SK-N-SH (cell line): Measurements from ENCODE around the gene TM7SF3. TPM values are rescaled to one million over a fixed set of nuclear protein-coding genes. Genes with fewer than 3 reads are reported as not detected.

Source experiments
- CTCF ChIA-PET: fragments of 300-600, 350-600 bp; formaldehyde crosslinking; extraction: SDS; loops from one replicate; lab custom pipeline; 2021; lab: Yijun Ruan, JAX
- POLR2A ChIA-PET: fragments of 350-600 bp; sonication (Branson Sonifier 250); formaldehyde crosslinking; extraction: SDS; loops from one replicate; lab custom pipeline; 2020; ENCODE audit warnings: antibody characterized with exemption, inconsistent platforms; lab: Yijun Ruan, JAX
- DNase-seq: peaks from one replicate; pipeline ENCODE4 v3.0.0; 2012
- H2AFZ ChIP-seq: fragments of 200-600 bp; sonication (generic); 2 replicates; pipeline ENCODE4 v1.8.1; 2016; ENCODE audit warnings: antibody characterized with exemption, mild to moderate bottlenecking, low read depth
- H3F3A ChIP-seq: fragments of 200-600 bp; sonication (generic); replicated peaks from 2 replicates; pipeline ENCODE3; 2016; ENCODE audit warnings: antibody characterized with exemption, mild to moderate bottlenecking; ENCODE audit not compliant: insufficient read depth
- H3K27ac ChIP-seq, 2 experiments: fragments of 200-500 bp in 1 of 2; fragments of 200-600 bp in 1 of 2; sonication (Bioruptor generic) in 1 of 2; sonication (generic), shearing (Covaris generic) in 1 of 2; 2 replicates each; pipeline versions ENCODE4 v1.5.1 to v1.6.1; 2014 to 2016; ENCODE audit warnings: low read depth in 2 of 2, inconsistent platforms in 1 of 2, low read length in 1 of 2, mild to moderate bottlenecking in 1 of 2, mixed read lengths in 1 of 2
- H3K27me3 ChIP-seq: fragments of 200-600 bp; sonication (generic), shearing (Covaris generic); 2 replicates; pipeline ENCODE4 v1.6.1; 2016; ENCODE audit warnings: mixed run types; ENCODE audit not compliant: insufficient read depth
- H3K36me3 ChIP-seq, 2 experiments: fragments of 200-500 bp in 1 of 2; fragments of 200-600 bp in 1 of 2; sonication (Bioruptor generic) in 1 of 2; sonication (generic) in 1 of 2; replicated peaks in 1 of 2; 2 replicates each; pipeline versions ENCODE3 to v1.5.1; 2014 to 2016; ENCODE audit warnings: low read length in 1 of 2, mild to moderate bottlenecking in 1 of 2; ENCODE audit not compliant: insufficient read depth in 2 of 2, control insufficient read depth in 1 of 2
- H3K4me1 ChIP-seq, 2 experiments: fragments of 200-500 bp in 1 of 2; fragments of 200-600 bp in 1 of 2; sonication (Bioruptor generic) in 1 of 2; sonication (generic), shearing (Covaris generic) in 1 of 2; 2 replicates each; pipeline versions ENCODE4 v1.5.1 to v1.6.1; 2014 to 2016; ENCODE audit warnings: low read depth in 1 of 2, low read length in 1 of 2, mixed run types in 1 of 2; ENCODE audit not compliant: insufficient read depth in 2 of 2, control insufficient read depth in 1 of 2
- H3K4me2 ChIP-seq: fragments of 200-600 bp; sonication (generic), shearing (Covaris generic); 2 replicates; pipeline ENCODE4 v1.6.1; 2017; ENCODE audit warnings: mixed run types
- H3K4me3 ChIP-seq, 2 experiments: fragments of 200-500 bp in 1 of 2; fragments of 200-600 bp in 1 of 2; sonication (Bioruptor generic) in 1 of 2; sonication (generic), shearing (Covaris generic) in 1 of 2; 2 replicates each; pipeline versions ENCODE4 v1.5.1 to v1.8.1; 2014 to 2016; ENCODE audit warnings: low read depth in 2 of 2, inconsistent platforms in 1 of 2, low read length in 1 of 2, mild to moderate bottlenecking in 1 of 2, mixed read lengths in 1 of 2, moderate library complexity in 1 of 2
- H3K79me2 ChIP-seq: fragments of 200-600 bp; sonication (generic); 2 replicates; pipeline ENCODE4 v1.8.1; 2017; ENCODE audit warnings: mild to moderate bottlenecking; ENCODE audit not compliant: insufficient read depth
- H3K9ac ChIP-seq: fragments of 200-600 bp; sonication (generic); 2 replicates; pipeline ENCODE4 v1.6.1; 2017; ENCODE audit warnings: mixed run types
- H3K9me2 ChIP-seq: fragments of 200-600 bp; sonication (generic); 2 replicates; pipeline ENCODE4 v1.6.1; 2017; ENCODE audit warnings: mixed run types
- H3K9me3 ChIP-seq: fragments of 200-600 bp; sonication (generic); 2 replicates; pipeline ENCODE4 v1.6.1; 2017; ENCODE audit warnings: mixed run types, mild to moderate bottlenecking, moderate library complexity
- H4K20me1 ChIP-seq: fragments of 200-600 bp; sonication (generic); 2 replicates; pipeline ENCODE4 v1.6.1; 2017; ENCODE audit warnings: mild to moderate bottlenecking, mixed run types; ENCODE audit not compliant: insufficient read depth
- CHD2 ChIP-seq: fragments of 150-350 bp; IDR thresholded peaks from 2 replicates; pipeline ENCODE4 v1.6.1; 2018; ENCODE audit warnings: low read length; ENCODE audit not compliant: partially characterized antibody
- CTCF ChIP-seq: fragments of 200-600 bp; sonication (generic); IDR thresholded peaks from 2 replicates; pipeline ENCODE4 v1.6.1; 2017; ENCODE audit warnings: antibody characterized with exemption, mild to moderate bottlenecking, moderate library complexity
- ELF1 ChIP-seq: IDR thresholded peaks from 2 replicates; pipeline ENCODE4 v1.4.0; 2012
- FOXJ3 ChIP-seq: sonication (generic); formaldehyde crosslinking; IDR thresholded peaks from 2 replicates; pipeline ENCODE4 v1.5.1; 2020; ENCODE audit warnings: mild to moderate bottlenecking, missing genetic modification reagents
- GABPA ChIP-seq: IDR thresholded peaks from 2 replicates; pipeline ENCODE4 v1.4.0; 2012; ENCODE audit warnings: low read depth, mild to moderate bottlenecking
- JUND ChIP-seq: IDR thresholded peaks from 2 replicates; pipeline ENCODE4 v1.4.0; 2012
- MAX ChIP-seq: IDR thresholded peaks from 2 replicates; pipeline ENCODE4 v1.4.0; 2012; ENCODE audit warnings: low read depth
- MEF2A ChIP-seq: IDR thresholded peaks from 2 replicates; pipeline ENCODE4 v1.4.0; 2012; ENCODE audit warnings: low read depth, borderline replicate concordance
- MXI1 ChIP-seq: IDR thresholded peaks from 2 replicates; pipeline ENCODE4 v1.6.1; 2012; ENCODE audit warnings: mild to moderate bottlenecking, low read depth, low read length, improper control_type of control experiment
- NFIC ChIP-seq: IDR thresholded peaks from 2 replicates; pipeline ENCODE4 v1.4.0; 2012; ENCODE audit warnings: borderline replicate concordance
- RAD21 ChIP-seq: IDR thresholded peaks from 2 replicates; pipeline ENCODE4 v1.6.1; 2012; ENCODE audit warnings: mild to moderate bottlenecking, low read length
- RFX5 ChIP-seq: IDR thresholded peaks from 2 replicates; pipeline ENCODE4 v1.6.1; 2012; ENCODE audit warnings: mild to moderate bottlenecking, improper control_type of control experiment, low read length
- SIN3A ChIP-seq: IDR thresholded peaks from 2 replicates; pipeline ENCODE4 v1.6.1; 2012; ENCODE audit warnings: low read depth, mild to moderate bottlenecking, low read length, moderate library complexity, borderline replicate concordance
- SMC3 ChIP-seq: IDR thresholded peaks from 2 replicates; pipeline ENCODE4 v1.6.1; 2012; ENCODE audit warnings: low read depth, low read length, improper control_type of control experiment
- USF1 ChIP-seq: IDR thresholded peaks from 2 replicates; pipeline ENCODE4 v1.4.0; 2012; ENCODE audit warnings: low read depth, borderline replicate concordance
- WGBS: methylation state at CpG from one replicate; pipeline ENCODE4 v1.1.6; 2017; ENCODE audit warnings: low lambda C conversion rate; 5-methylcytosine and 5-hydroxymethylcytosine counted together
- polyA plus RNA-seq, 3 experiments: library from polyadenylated mRNA; depleted of rRNA; stranded (reverse); fragments of >200 nt; gene quantifications; 2 replicates each; pipeline ENCODE4 v1.2.3, GENCODE V29; 2012

Gene TM7SF3
- polyA plus RNA-seq (2012; rRNA removed): 72.1 and 121 TPM in 2 replicates
- 97.1 and 100 TPM in 2 replicates for polyA plus RNA-seq (2012; cell fraction: cytosol; rRNA removed)
- 35.7 and 73.9 TPM in 2 replicates for polyA plus RNA-seq (2012; cell fraction: nucleus; rRNA removed)

- Histone ChIP-seq H3K27ac (peak within 1 kb of the TSS; percentile 66 to 92), H4K20me1 (no peaks in the 10 kb centered on the region), H2AFZ (peak within 1 kb of the TSS; percentile 96), H3K27me3 (no peaks in the 10 kb centered on the region), H3K9me2 (no peaks in the 10 kb centered on the region), H3K79me2 (peaks cover 38% of the 10 kb centered on the region), H3K4me3 (peak within 1 kb of the TSS; percentile 84 to 99), H3K9me3 (no peaks in the 10 kb centered on the region), H3K4me1 (peaks cover 0 to 19% of the 10 kb centered on the region in 2 experiments; a peak in 3 of 4 replicates), H3K36me3 (peaks cover 2 to 7% of the 10 kb centered on the region in 2 experiments), H3K4me2 (peak within 1 kb of the TSS; percentile 69), H3K9ac (peak within 1 kb of the TSS; percentile 59), H3F3A (peaks cover 8% of the 10 kb centered on the region)
- CTCF ChIA-PET: interaction anchor here (0.7 to 6.8 kb wide), 33 partner anchors 9 to 618 kb away, joined by 3 to 108 read pairs (median 4); partner anchors contain the start of genes ITPR2 and MED21
- 25% methylated on average over 12 of the region's 71 CpGs for WGBS
- TF ChIP-seq NFIC: peak; percentile 60
- TF ChIP-seq CHD2: peak; percentile 57
- TF ChIP-seq MXI1: peak; percentile 36
- TF ChIP-seq RAD21: peak; percentile 89
- peak; percentile 30; the same call in 1 of the 2 replicates for TF ChIP-seq ELF1
- peak; percentile 37; the same call in 1 of the 2 replicates for TF ChIP-seq MAX
- TF ChIP-seq MEF2A: peak; percentile 14; the same call in 1 of the 2 replicates
- no peak for TF ChIP-seq RFX5
- TF ChIP-seq USF1: peak; percentile 71
- TF ChIP-seq FOXJ3 (CRISPR knock-in tag): no peak
- no peak for TF ChIP-seq JUND
- peak; percentile 72 for TF ChIP-seq SMC3
- peak; percentile 88 for TF ChIP-seq CTCF
- TF ChIP-seq GABPA: peak; percentile 67
- TF ChIP-seq SIN3A: peak; percentile 78; the same call in 1 of the 2 replicates
- DNase-seq: peak; percentile 96
- POLR2A ChIA-PET: interaction anchor here (1.2 kb wide), 1 partner anchor 181 kb away, joined by 4 read pairs; the partner anchor contains the start of gene ITPR2
Observed at GRCh38 chr12:27014085-27014858, at the start of gene TM7SF3. Gene TM7SF3 (minus strand): TSS chr12:27014384. CDS start chr12:27014168, 216 bp downstream.
